HepG2 (cell line): ENCODE measurements around the gene COCH. TPM values are rescaled to one million over a fixed set of nuclear protein-coding genes. Genes with fewer than 3 reads are reported as not detected.

ENCODE experiments used
- GLI4 ChIP-seq: sonication (generic); formaldehyde crosslinking; IDR thresholded peaks from 2 replicates; pipeline ENCODE4 v1.5.1; 2020; ENCODE audit warnings: missing genetic modification reagents, mild to moderate bottlenecking, moderate library complexity, borderline replicate concordance
- MIXL1 ChIP-seq: IDR thresholded peaks from 2 replicates; pipeline ENCODE4 v1.6.1; 2016
- U2AF1 ChIP-seq: fragments of 200-400 bp; formaldehyde crosslinking; optimal IDR thresholded peaks from 2 replicates; pipeline ENCODE3; 2017; ENCODE audit warnings: mild to moderate bottlenecking, low read depth, low read length
- ZEB1 ChIP-seq: IDR thresholded peaks from 2 replicates; pipeline ENCODE4 v1.6.1; 2012; ENCODE audit warnings: mild to moderate bottlenecking, low read depth, inconsistent platforms; ENCODE audit not compliant: insufficient replicate concordance
- ZNF101 ChIP-seq: sonication (generic); formaldehyde crosslinking; IDR thresholded peaks from 2 replicates; pipeline ENCODE4 v1.4.0; 2020; ENCODE audit warnings: mild to moderate bottlenecking, low read depth, missing genetic modification reagents, borderline replicate concordance
- ZNF251 ChIP-seq: sonication (generic); formaldehyde crosslinking; IDR thresholded peaks from 2 replicates; pipeline ENCODE4 v1.9.0; 2021; ENCODE audit warnings: mild to moderate bottlenecking, missing genetic modification reagents
- ZNF256 ChIP-seq: sonication (generic); formaldehyde crosslinking; conservative IDR thresholded peaks from 2 replicates; pipeline ENCODE4 v1.4.0; 2020; ENCODE audit warnings: missing genetic modification reagents
- ZNF703 ChIP-seq: sonication (generic); formaldehyde crosslinking; IDR thresholded peaks from 2 replicates; pipeline ENCODE4 v1.5.1; 2020; ENCODE audit warnings: missing genetic modification reagents, mild to moderate bottlenecking, moderate library complexity, borderline replicate concordance
- ZNF790 ChIP-seq: sonication (generic); formaldehyde crosslinking; IDR thresholded peaks from 2 replicates; pipeline ENCODE4 v1.8.0; 2022; ENCODE audit warnings: missing genetic modification reagents, mild to moderate bottlenecking, borderline replicate concordance
- polyA plus RNA-seq, 8 experiments: library from polyadenylated mRNA; depleted of rRNA in 3 of 8; stranded (reverse) in 7 of 8; unstranded in 1 of 8; fragments of >200 nt; fragmentation: Illumina TruSeq in 4 of 8; extraction: Trizol in 4 of 8; gene quantifications; 2 replicates each; pipeline versions ENCODE4 v1.2.1 to v1.2.3, GENCODE V29; 2011 to 2016; ENCODE audit warnings: low read depth in 4 of 8, missing spikeins in 1 of 8, mixed read lengths in 1 of 8; ENCODE audit not compliant: insufficient read depth in 1 of 8
- total RNA-seq, 5 experiments: library from RNA; depleted of rRNA; stranded (reverse); fragments of >200 nt; fragmentation: Illumina TruSeq; extraction: Trizol; gene quantifications; 2 replicates each; pipeline ENCODE4 v1.2.3, GENCODE V29; 2016; ENCODE audit warnings: low read depth in 1 of 5
- TF ChIP-seq, protein P1 (sequence below): fragments of 450-650 bp; IDR thresholded peaks from 2 replicates; pipeline ENCODE4 v1.6.1; 2017; ENCODE audit warnings: mild to moderate bottlenecking
- TF ChIP-seq, protein P2 (sequence below): sonication (generic); formaldehyde crosslinking; IDR thresholded peaks from 2 replicates; pipeline ENCODE4 v1.5.0; 2020; ENCODE audit warnings: mild to moderate bottlenecking, missing genetic modification reagents, borderline replicate concordance
- TF ChIP-seq, protein P3 (sequence below): sonication (generic); formaldehyde crosslinking; IDR thresholded peaks from 2 replicates; pipeline ENCODE4 v1.4.0; 2020; ENCODE audit warnings: mild to moderate bottlenecking, missing genetic modification reagents
- TF ChIP-seq, protein P4 (sequence below): sonication (generic); formaldehyde crosslinking; IDR thresholded peaks from 2 replicates; pipeline ENCODE4 v1.4.0; 2020; ENCODE audit warnings: mild to moderate bottlenecking, missing genetic modification reagents

The COCH gene
- total and polyA plus RNA-seq, 2 of the 13 experiments (the other 11 are each of a cell fraction or from before 2014, with no cell fraction given) = 78.2 to 79.3 TPM

DNA sequence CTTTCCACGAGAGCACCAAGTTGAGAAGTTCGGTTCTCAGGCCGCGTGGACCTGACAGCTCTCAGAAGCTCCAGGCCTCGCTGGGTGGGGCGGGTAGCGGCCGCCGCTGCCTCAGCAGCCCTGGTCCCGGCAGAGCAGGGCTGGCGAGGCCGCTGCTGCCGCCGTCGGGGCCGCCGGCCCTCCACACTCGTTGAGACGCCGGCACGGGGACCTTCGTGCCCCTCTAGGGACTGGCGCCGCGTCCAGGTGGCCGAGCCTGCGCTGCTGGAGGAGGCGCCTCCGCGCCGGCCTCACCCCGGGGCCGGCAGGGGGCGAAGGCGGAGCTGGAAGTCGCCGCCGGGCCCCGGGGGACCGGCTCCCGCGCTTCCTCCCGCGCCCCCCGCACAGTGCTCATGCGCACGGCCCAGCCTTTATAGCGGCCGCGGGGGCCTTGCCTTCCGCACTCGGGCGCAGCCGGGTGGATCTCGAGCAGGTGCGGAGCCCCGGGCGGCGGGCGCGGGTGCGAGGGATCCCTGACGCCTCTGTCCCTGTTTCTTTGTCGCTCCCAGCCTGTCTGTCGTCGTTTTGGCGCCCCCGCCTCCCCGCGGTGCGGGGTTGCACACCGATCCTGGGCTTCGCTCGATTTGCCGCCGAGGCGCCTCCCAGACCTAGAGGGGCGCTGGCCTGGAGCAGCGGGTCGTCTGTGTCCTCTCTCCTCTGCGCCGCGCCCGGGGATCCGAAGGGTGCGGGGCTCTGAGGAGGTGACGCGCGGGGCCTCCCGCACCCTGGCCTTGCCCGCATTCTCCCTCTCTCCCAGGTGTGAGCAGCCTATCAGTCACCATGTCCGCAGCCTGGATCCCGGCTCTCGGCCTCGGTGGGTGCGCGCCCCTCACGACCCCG lies at the start of gene COCH (continued):
- TF ChIP-seq, protein P1, sequence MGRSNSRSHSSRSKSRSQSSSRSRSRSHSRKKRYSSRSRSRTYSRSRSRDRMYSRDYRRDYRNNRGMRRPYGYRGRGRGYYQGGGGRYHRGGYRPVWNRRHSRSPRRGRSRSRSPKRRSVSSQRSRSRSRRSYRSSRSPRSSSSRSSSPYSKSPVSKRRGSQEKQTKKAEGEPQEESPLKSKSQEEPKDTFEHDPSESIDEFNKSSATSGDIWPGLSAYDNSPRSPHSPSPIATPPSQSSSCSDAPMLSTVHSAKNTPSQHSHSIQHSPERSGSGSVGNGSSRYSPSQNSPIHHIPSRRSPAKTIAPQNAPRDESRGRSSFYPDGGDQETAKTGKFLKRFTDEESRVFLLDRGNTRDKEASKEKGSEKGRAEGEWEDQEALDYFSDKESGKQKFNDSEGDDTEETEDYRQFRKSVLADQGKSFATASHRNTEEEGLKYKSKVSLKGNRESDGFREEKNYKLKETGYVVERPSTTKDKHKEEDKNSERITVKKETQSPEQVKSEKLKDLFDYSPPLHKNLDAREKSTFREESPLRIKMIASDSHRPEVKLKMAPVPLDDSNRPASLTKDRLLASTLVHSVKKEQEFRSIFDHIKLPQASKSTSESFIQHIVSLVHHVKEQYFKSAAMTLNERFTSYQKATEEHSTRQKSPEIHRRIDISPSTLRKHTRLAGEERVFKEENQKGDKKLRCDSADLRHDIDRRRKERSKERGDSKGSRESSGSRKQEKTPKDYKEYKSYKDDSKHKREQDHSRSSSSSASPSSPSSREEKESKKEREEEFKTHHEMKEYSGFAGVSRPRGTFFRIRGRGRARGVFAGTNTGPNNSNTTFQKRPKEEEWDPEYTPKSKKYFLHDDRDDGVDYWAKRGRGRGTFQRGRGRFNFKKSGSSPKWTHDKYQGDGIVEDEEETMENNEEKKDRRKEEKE = no peak
- TF ChIP-seq, protein P2, sequence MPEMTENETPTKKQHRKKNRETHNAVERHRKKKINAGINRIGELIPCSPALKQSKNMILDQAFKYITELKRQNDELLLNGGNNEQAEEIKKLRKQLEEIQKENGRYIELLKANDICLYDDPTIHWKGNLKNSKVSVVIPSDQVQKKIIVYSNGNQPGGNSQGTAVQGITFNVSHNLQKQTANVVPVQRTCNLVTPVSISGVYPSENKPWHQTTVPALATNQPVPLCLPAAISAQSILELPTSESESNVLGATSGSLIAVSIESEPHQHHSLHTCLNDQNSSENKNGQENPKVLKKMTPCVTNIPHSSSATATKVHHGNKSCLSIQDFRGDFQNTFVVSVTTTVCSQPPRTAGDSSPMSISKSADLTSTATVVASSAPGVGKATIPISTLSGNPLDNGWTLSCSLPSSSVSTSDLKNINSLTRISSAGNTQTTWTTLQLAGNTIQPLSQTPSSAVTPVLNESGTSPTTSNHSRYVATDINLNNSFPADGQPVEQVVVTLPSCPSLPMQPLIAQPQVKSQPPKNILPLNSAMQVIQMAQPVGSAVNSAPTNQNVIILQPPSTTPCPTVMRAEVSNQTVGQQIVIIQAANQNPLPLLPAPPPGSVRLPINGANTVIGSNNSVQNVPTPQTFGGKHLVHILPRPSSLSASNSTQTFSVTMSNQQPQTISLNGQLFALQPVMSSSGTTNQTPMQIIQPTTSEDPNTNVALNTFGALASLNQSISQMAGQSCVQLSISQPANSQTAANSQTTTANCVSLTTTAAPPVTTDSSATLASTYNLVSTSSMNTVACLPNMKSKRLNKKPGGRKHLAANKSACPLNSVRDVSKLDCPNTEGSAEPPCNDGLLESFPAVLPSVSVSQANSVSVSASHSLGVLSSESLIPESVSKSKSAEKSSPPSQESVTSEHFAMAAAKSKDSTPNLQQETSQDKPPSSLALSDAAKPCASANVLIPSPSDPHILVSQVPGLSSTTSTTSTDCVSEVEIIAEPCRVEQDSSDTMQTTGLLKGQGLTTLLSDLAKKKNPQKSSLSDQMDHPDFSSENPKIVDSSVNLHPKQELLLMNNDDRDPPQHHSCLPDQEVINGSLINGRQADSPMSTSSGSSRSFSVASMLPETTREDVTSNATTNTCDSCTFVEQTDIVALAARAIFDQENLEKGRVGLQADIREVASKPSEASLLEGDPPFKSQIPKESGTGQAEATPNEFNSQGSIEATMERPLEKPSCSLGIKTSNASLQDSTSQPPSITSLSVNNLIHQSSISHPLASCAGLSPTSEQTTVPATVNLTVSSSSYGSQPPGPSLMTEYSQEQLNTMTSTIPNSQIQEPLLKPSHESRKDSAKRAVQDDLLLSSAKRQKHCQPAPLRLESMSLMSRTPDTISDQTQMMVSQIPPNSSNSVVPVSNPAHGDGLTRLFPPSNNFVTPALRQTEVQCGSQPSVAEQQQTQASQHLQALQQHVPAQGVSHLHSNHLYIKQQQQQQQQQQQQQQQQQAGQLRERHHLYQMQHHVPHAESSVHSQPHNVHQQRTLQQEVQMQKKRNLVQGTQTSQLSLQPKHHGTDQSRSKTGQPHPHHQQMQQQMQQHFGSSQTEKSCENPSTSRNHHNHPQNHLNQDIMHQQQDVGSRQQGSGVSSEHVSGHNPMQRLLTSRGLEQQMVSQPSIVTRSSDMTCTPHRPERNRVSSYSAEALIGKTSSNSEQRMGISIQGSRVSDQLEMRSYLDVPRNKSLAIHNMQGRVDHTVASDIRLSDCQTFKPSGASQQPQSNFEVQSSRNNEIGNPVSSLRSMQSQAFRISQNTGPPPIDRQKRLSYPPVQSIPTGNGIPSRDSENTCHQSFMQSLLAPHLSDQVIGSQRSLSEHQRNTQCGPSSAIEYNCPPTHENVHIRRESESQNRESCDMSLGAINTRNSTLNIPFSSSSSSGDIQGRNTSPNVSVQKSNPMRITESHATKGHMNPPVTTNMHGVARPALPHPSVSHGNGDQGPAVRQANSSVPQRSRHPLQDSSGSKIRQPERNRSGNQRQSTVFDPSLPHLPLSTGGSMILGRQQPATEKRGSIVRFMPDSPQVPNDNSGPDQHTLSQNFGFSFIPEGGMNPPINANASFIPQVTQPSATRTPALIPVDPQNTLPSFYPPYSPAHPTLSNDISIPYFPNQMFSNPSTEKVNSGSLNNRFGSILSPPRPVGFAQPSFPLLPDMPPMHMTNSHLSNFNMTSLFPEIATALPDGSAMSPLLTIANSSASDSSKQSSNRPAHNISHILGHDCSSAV = no peak; the same call in 1 of the 2 replicates
- TF ChIP-seq U2AF1 = no peak
- peak; percentile 91 for TF ChIP-seq ZNF703
- 0 out of 2 replicates have a peak, but pooled peaks have one; percentile 17 for TF ChIP-seq ZNF251 (CRISPR knock-in tag)
- TF ChIP-seq ZNF101 (CRISPR knock-in tag) = no peak
- TF ChIP-seq ZNF256 = peak; percentile 98
- TF ChIP-seq MIXL1 (CRISPR knock-in tag) = 0 out of 2 replicates have a peak, but pooled peaks have one; percentile 28
- peak; percentile 83 for TF ChIP-seq ZEB1
- TF ChIP-seq, protein P3, sequence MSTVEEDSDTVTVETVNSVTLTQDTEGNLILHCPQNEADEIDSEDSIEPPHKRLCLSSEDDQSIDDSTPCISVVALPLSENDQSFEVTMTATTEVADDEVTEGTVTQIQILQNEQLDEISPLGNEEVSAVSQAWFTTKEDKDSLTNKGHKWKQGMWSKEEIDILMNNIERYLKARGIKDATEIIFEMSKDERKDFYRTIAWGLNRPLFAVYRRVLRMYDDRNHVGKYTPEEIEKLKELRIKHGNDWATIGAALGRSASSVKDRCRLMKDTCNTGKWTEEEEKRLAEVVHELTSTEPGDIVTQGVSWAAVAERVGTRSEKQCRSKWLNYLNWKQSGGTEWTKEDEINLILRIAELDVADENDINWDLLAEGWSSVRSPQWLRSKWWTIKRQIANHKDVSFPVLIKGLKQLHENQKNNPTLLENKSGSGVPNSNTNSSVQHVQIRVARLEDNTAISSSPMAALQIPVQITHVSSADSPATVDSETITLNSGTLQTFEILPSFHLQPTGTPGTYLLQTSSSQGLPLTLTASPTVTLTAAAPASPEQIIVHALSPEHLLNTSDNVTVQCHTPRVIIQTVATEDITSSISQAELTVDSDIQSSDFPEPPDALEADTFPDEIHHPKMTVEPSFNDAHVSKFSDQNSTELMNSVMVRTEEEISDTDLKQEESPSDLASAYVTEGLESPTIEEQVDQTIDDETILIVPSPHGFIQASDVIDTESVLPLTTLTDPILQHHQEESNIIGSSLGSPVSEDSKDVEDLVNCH (CRISPR knock-in tag) = no peak
- TF ChIP-seq ZNF790 (CRISPR knock-in tag) = peak; percentile 97
- TF ChIP-seq, protein P4, sequence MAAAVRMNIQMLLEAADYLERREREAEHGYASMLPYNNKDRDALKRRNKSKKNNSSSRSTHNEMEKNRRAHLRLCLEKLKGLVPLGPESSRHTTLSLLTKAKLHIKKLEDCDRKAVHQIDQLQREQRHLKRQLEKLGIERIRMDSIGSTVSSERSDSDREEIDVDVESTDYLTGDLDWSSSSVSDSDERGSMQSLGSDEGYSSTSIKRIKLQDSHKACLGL = peak; percentile 88
- TF ChIP-seq GLI4 (CRISPR knock-in tag) = peak; percentile 97; the same call in 1 of the 2 replicates
